ENCODE results near the gene GAB1.

GAB1 gene

GRCh38 chr4:143358923-143359643 lies 22.4 kb downstream of the GAB1 start:
- DNase-seq (ENCODE audit: low read depth in 3 of 3), result no peak

- DNase-seq (ENCODE audit: low read depth in 3 of 3), result no peak
These were observed 23.0 kb downstream of the GAB1 start for GRCh38 chr4:143359644-143360193.

GRCh38 chr4:143360838-143361625 lies 24.4 kb downstream of the GAB1 start:
- no peak for DNase-seq (ENCODE audit: low read depth in 3 of 3)

- DNase-seq (ENCODE audit: low read depth in 3 of 3), result no peak
These were observed 25.8 kb downstream of the GAB1 start for GRCh38 chr4:143362349-143363046.

- no peak for DNase-seq (ENCODE audit: low read depth in 3 of 3)
These were observed 26.7 kb downstream of the GAB1 start for GRCh38 chr4:143363332-143363731.

- DNase-seq (ENCODE audit: low read depth in 3 of 3), result no peak
These were observed 27.4 kb downstream of the GAB1 start for GRCh38 chr4:143364063-143364462.

GRCh38 chr4:143367863-143368262 lies 31.2 kb downstream of the GAB1 start:
- no peak for DNase-seq (ENCODE audit: low read depth in 3 of 3)

- DNase-seq (ENCODE audit: low read depth in 3 of 3), result no peak
These were observed 32.9 kb downstream of the GAB1 start for GRCh38 chr4:143369552-143369951.

GRCh38 chr4:143372093-143372915 lies 35.6 kb downstream of the GAB1 start:
- no peak for DNase-seq (ENCODE audit: low read depth in 3 of 3)

- DNase-seq (ENCODE audit: low read depth in 3 of 3), result no peak
These were observed 37.6 kb downstream of the GAB1 start for GRCh38 chr4:143374255-143374654.

GRCh38 chr4:143374771-143375170 lies 38.1 kb downstream of the GAB1 start:
- DNase-seq (ENCODE audit: low read depth in 3 of 3), result no peak

GRCh38 chr4:143375326-143376073 lies 38.8 kb downstream of the GAB1 start:
- DNase-seq (ENCODE audit: low read depth in 3 of 3), result no peak

GRCh38 chr4:143377611-143378099 lies 41.0 kb downstream of the GAB1 start:
- DNase-seq (ENCODE audit: low read depth in 3 of 3), result no peak

- no peak for DNase-seq (ENCODE audit: low read depth in 3 of 3)
These were observed 44.0 kb downstream of the GAB1 start for GRCh38 chr4:143380629-143381028.

GRCh38 chr4:143381189-143382118 lies 44.8 kb downstream of the GAB1 start:
- no peak for DNase-seq (ENCODE audit: low read depth in 3 of 3)

GRCh38 chr4:143382596-143382995 lies 45.9 kb downstream of the GAB1 start:
- DNase-seq (ENCODE audit: low read depth in 3 of 3), result no peak

- DNase-seq (ENCODE audit: low read depth in 3 of 3), result no peak
These were observed 46.4 kb downstream of the GAB1 start for GRCh38 chr4:143383005-143383574.

GRCh38 chr4:143384381-143384994 lies 47.8 kb downstream of the GAB1 start:
- no peak for DNase-seq (ENCODE audit: low read depth in 3 of 3)

- no peak for DNase-seq (ENCODE audit: low read depth in 3 of 3)
These were observed 50.1 kb downstream of the GAB1 start for GRCh38 chr4:143386812-143387211.

All from stimulated activated CD4-positive, alpha-beta T cell treated with anti-CD3 and anti-CD28 coated beads, TNF-alpha, amount 100 ng/mL, for 4 hours (primary cell).